HUES48 (cell line): ENCODE measurements around the gene PCBD2.
"Not testable (repeated sequence)": the region's sequence is repeated elsewhere in the genome, so short reads cannot be mapped to it uniquely, and the experiment has no call there.

ENCODE experiments used
- H3K27ac ChIP-seq: one replicate; pipeline ENCODE4 v1.7.0; 2013; ENCODE audit warnings: low read depth, low read length, inconsistent platforms
- H3K27me3 ChIP-seq: 2 replicates; pipeline ENCODE4 v1.6.1; 2013; ENCODE audit warnings: mild to moderate bottlenecking, low read length; ENCODE audit not compliant: control insufficient read depth, insufficient read depth
- H3K36me3 ChIP-seq: 2 replicates; pipeline ENCODE4 v1.6.1; 2013; ENCODE audit warnings: low read length; ENCODE audit not compliant: control insufficient read depth, insufficient read depth
- H3K4me1 ChIP-seq: 2 replicates; pipeline ENCODE4 v1.6.1; 2013; ENCODE audit warnings: mild to moderate bottlenecking, low read length; ENCODE audit not compliant: control insufficient read depth, insufficient read depth
- H3K4me3 ChIP-seq: 2 replicates; pipeline ENCODE4 v1.5.1; 2013; ENCODE audit warnings: mild to moderate bottlenecking, low read depth, low read length
- H3K9ac ChIP-seq: 2 replicates; pipeline ENCODE4 v1.6.1; 2013; ENCODE audit warnings: mild to moderate bottlenecking, low read depth, low read length, moderate library complexity
- H3K9me3 ChIP-seq: 2 replicates; pipeline ENCODE4 v1.6.1; 2013; ENCODE audit warnings: low read length; ENCODE audit not compliant: control insufficient read depth, insufficient read depth

PCBD2 gene

DNA sequence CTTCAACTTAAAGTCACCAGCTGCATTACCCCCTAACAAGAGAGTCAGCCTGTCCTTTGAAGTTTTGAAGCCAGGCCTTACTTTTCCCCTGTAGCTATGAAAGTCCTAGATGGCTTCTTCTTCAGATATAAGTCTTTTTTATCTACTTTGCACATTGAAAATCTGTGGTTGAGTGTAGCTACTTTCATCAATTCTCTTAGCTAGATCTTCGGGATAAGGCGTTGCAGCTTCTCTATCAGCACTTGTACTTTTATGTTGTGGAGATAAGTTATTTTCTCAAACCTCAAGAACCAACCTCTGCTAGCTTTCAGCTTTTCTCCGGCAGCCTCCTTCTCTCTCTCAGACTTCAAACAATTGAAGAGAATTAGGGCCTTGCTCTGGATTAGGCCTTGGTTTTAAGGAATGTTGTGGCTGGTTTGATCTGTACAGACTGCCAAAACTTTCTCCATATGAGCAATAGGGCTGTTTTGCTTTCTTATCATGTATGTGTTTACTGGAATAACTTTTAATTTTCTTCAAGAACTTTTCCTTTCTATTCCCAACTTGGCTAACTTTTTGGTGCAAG is 84.4 kb downstream of the PCBD2 start:
- no peak overlapping the region for H3K4me3 ChIP-seq

DNA sequence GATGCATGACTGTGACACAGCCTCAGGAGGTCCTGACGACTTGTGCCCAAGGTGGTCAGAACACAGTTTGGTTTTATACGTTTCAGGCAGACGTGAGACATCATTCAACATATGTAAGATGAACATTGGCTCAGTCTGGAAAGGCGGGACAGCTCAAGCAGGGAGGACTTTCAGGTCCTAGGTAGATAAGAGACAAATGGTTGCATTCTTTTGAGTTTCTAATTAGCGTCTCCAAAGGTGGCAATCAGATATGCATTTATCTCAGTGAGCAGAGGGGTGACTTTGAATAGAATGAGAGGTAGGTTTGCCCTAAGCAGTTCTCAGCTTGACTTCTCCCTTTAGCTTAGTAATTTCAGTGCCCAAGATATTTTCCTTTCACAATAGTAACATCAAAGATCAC is 85.3 kb downstream of the PCBD2 start:
- H3K27ac ChIP-seq = peak overlapping the region; percentile 1
- not testable (repeated sequence) for H3K36me3 ChIP-seq

More for the DNA sequence above, 84.4 kb downstream of the PCBD2 start:
- H3K4me1 ChIP-seq = peaks cover 16% of the 10 kb centered on the region
- H3K27ac ChIP-seq = no peak overlapping the region
- H3K36me3 ChIP-seq = no peaks in the 10 kb centered on the region
- H3K27me3 ChIP-seq = no peaks in the 10 kb centered on the region
- H3K9me3 ChIP-seq = no peaks in the 10 kb centered on the region
- no peak overlapping the region for H3K9ac ChIP-seq

DNA sequence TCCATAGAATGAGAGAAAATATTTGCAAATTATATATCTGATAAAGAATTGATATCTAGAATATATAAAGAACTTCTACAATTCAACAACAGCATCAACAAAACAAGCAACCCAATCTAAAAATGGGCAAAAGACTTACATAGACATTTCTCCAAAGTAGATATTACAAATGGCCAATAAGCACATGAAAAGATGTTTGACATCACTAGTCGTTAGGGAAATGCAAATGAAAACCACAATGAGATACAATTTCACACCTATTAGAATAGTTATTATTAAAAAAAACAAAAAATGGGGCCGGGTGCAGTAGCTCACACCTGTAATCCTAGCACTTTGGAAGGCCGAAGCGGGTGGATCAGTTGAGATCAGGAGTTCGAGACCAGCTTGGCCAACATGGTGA is 87.2 kb downstream of the PCBD2 start:
- peaks cover 16% of the 10 kb centered on the region for H3K4me1 ChIP-seq
- H3K27ac ChIP-seq = no peak overlapping the region
- no peaks in the 10 kb centered on the region for H3K36me3 ChIP-seq
- H3K4me3 ChIP-seq = no peak overlapping the region
- H3K9ac ChIP-seq = no peak overlapping the region
- no peaks in the 10 kb centered on the region for H3K27me3 ChIP-seq
- no peaks in the 10 kb centered on the region for H3K9me3 ChIP-seq

More for the DNA sequence above, 85.3 kb downstream of the PCBD2 start:
- H3K4me3 ChIP-seq = 0 out of 2 replicates have a peak overlapping the region, but pooled peaks have one; percentile 22
- not testable (repeated sequence) for H3K9ac ChIP-seq, H3K27me3 ChIP-seq, H3K9me3 ChIP-seq
- H3K4me1 ChIP-seq = peaks cover 16% of the 10 kb centered on the region

DNA sequence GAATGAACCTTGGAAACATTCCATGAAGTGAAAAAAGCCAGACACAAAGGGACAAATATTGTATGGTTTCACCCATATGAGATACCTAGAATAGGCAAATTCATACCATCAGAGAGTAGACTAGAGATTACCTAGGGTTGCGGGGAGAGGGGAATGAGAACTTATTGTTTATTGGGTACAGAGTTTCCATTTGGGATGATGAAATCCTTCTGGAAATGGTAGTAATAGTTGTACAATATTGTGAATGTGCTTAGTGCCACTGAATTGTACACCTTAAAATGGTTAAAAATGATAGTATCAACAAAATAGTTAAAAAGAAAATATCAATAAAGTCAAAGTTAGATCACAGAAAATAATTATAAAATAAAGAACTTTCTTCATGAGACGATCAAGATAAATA is 88.2 kb downstream of the PCBD2 start:
- H3K36me3 ChIP-seq = no peaks in the 10 kb centered on the region
- H3K4me3 ChIP-seq = no peak overlapping the region
- H3K27me3 ChIP-seq = no peaks in the 10 kb centered on the region
- H3K27ac ChIP-seq = no peak overlapping the region
- no peak overlapping the region for H3K9ac ChIP-seq
- H3K4me1 ChIP-seq = peaks cover 16% of the 10 kb centered on the region
- H3K9me3 ChIP-seq = no peaks in the 10 kb centered on the region

DNA sequence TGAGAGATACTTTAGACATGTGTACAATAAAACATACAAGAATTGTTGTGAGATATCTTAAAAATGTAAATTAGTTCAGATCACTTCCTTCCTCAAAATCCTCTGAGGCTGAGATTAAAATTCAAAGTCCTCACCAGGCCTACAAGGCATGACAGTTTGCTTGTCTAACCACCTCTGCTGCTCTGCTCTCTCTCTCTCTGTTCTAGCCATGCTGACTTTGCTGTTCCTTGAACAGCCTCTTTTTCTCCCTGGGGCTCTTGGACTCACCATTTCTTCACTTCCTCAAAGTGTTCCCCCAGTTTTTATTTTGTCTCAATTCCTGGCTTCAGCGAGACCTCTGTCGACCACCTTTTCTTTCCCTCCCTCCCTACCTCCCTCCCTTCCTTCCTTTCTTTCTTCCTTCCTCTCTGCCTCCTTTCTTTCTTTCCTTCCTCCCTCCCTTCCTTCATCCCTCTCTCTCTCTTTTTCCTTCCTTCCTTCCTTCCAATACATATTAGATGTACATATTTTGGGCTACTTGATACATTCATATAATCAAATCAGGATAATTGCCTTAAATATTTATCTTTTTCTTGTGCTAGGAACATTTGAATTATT is 89.7 kb downstream of the PCBD2 start:
- Histone ChIP-seq H3K4me3 (no peak overlapping the region), H3K27ac (no peak overlapping the region), H3K9me3 (no peaks in the 10 kb centered on the region), H3K4me1 (peaks cover 10% of the 10 kb centered on the region), H3K27me3 (no peaks in the 10 kb centered on the region), H3K9ac (no peak overlapping the region), H3K36me3 (no peaks in the 10 kb centered on the region)

DNA sequence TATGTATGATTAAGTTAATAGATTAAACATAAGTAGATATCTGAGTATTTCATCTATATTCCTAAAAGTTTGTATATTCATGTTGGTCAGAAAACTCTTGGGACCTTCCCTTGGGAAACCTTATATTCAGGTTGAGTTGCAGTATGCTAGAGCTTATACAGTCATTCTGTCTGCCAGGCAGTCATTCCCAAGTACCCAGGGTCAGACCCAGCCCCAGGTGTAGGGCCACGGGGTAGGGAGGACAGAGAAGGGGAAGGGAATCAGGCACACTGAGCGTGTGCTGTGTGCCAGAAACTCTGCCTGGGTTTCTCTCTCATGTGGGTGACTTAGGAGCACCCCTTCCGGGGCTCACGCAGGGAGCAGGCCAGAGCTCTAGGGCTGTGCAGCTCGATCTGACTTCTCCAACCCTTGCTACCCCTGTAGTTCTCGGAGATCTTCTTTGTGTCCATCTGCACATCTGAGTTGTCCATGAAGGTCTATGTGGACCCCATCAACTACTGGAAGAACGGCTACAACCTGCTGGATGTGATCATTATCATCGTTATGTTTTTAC is 91.0 kb downstream of the PCBD2 start:
- no peak overlapping the region for H3K4me3 ChIP-seq
- H3K9me3 ChIP-seq = no peaks in the 10 kb centered on the region
- no peaks in the 10 kb centered on the region for H3K4me1 ChIP-seq
- no peak overlapping the region for H3K27ac ChIP-seq
- no peak overlapping the region for H3K9ac ChIP-seq
- H3K36me3 ChIP-seq = no peaks in the 10 kb centered on the region
- H3K27me3 ChIP-seq = no peaks in the 10 kb centered on the region

DNA sequence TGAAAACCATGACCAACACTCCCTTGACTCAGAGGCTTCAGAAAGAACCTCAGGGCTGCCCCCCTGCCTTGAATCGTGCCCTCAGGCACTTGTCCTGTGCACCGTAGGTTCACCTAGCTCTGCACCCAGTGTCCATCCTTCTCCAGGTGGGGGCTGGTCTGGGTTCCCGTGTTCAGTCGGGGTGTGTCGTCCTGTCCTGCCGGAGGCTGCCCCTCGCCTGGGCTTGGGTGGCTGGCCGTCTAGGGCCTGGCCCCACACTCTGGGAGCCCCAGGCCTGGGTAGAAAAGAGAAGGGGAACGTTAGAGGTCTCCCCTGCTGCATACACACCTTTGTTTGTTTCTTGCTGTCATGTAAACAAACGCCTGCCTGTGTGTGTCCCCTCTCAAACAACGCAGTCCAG is 92.1 kb downstream of the PCBD2 start:
- Histone ChIP-seq H3K36me3 (no peaks in the 10 kb centered on the region), H3K27me3 (no peaks in the 10 kb centered on the region), H3K9ac (no peak overlapping the region), H3K9me3 (no peaks in the 10 kb centered on the region), H3K27ac (no peak overlapping the region), H3K4me3 (no peak overlapping the region), H3K4me1 (no peaks in the 10 kb centered on the region)

DNA sequence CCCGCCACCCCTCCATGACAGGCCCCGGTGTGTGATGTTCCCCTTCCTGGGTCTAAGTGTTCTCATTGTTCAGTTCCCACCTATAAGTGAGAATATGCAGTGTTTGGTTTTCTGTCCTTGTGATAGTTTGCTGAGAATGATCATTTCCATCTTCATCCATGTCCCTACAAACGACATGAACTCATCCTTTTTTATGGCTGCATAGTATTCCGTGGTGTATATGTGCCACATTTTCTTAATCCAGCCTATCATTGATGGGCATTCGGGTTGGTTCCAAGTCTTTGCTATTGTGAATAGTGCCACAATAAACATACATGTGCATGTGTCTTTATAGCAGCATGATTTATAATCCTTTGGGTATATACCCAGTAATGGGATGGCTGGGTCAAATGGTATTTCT is 93.1 kb downstream of the PCBD2 start:
- H3K9me3 ChIP-seq, H3K36me3 ChIP-seq, H3K4me3 ChIP-seq, H3K9ac ChIP-seq, H3K27ac ChIP-seq, H3K4me1 ChIP-seq, H3K27me3 ChIP-seq: not testable (repeated sequence)

GRCh38 chr5:135004376-135004775 is 99.4 kb downstream of the PCBD2 start:
- no peak overlapping the region for H3K9ac ChIP-seq
- H3K27ac ChIP-seq = no peak overlapping the region
- H3K9me3 ChIP-seq = no peaks in the 10 kb centered on the region
- no peak overlapping the region for H3K4me3 ChIP-seq
- no peaks in the 10 kb centered on the region for H3K27me3 ChIP-seq
- no peaks in the 10 kb centered on the region for H3K36me3 ChIP-seq
- no peaks in the 10 kb centered on the region for H3K4me1 ChIP-seq

DNA sequence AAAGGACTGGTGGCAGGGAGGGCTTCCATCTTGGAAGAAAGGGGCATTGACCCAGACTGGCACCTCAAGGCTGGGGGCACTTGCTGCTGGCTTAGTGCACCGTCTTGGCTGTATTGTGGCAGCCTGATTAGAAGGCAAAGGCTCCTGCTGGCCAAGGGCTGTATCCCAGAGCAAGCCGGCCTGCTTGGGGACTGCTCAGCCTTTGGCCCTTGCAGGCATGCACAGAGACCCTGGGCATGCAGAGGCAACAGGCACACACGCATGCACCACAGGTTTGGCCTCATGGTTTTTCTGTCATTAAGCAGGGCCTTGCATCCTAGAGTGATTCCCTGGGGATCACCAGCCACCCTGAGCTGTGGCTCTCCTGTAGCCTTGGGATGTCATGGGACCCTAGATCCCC is 100.1 kb downstream of the PCBD2 start:
- H3K27me3 ChIP-seq = no peaks in the 10 kb centered on the region
- H3K36me3 ChIP-seq = no peaks in the 10 kb centered on the region
- H3K27ac ChIP-seq = no peak overlapping the region
- no peaks in the 10 kb centered on the region for H3K4me1 ChIP-seq
- no peak overlapping the region for H3K4me3 ChIP-seq
- no peaks in the 10 kb centered on the region for H3K9me3 ChIP-seq
- no peak overlapping the region for H3K9ac ChIP-seq

GRCh38 chr5:135007305-135007704 is 102.4 kb downstream of the PCBD2 start:
- H3K9ac ChIP-seq = no peak overlapping the region
- no peaks in the 10 kb centered on the region for H3K4me1 ChIP-seq
- no peaks in the 10 kb centered on the region for H3K36me3 ChIP-seq
- H3K27me3 ChIP-seq = no peaks in the 10 kb centered on the region
- H3K4me3 ChIP-seq = no peak overlapping the region
- no peak overlapping the region for H3K27ac ChIP-seq
- no peaks in the 10 kb centered on the region for H3K9me3 ChIP-seq
